HepG2 (cell line): ENCODE measurements around the gene FBRSL1. TPM values are rescaled to one million over a fixed set of nuclear protein-coding genes. Genes with fewer than 3 reads are reported as not detected.

Experiments used
- ATAC-seq: fragments of 200-7000 bp; cut with Tn5 transposase; 3 replicates; pipeline ENCODE4 v1.9.1; 2020; ENCODE audit warnings: mild to moderate bottlenecking, moderate library complexity
- BruUV-seq: library from RNA; stranded (reverse); fragments of 400-500 nt; replicated peaks from 2 replicates; lab custom pipeline; 2021; lab: Mats Ljungman, UMichigan
- CTCF ChIA-PET: fragments of 300-600 bp; formaldehyde crosslinking; extraction: SDS; loops from one replicate; lab custom pipeline; 2021; ENCODE audit warnings: low total read pairs, inconsistent platforms, low intra/inter-chr PET ratio; lab: Yijun Ruan, JAX
- POLR2A ChIA-PET: fragments of 350-600 bp; sonication (Branson Sonifier 250); formaldehyde crosslinking; loops from one replicate; lab custom pipeline; 2020; ENCODE audit warnings: antibody characterized with exemption, inconsistent platforms; lab: Yijun Ruan, JAX
- DNase-seq: peaks from one replicate; pipeline ENCODE4 v3.0.0-alpha.2; 2015; ENCODE audit warnings: low spot score
- FAIRE-seq: peaks from 3 replicates; lab custom pipeline; 2011; peaks lifted over from hg19 to GRCh38; lab: Jason Lieb, UNC
- H2AFZ ChIP-seq: one replicate; pipeline ENCODE4 v1.6.1; 2011; ENCODE audit warnings: low read length, inconsistent platforms
- H3K27ac ChIP-seq: fragments of 300-600 bp; 3 replicates; pipeline ENCODE4 v1.8.0; 2011; ENCODE audit warnings: mixed run types, mild to moderate bottlenecking, mixed read lengths, low read length, inconsistent platforms; ENCODE audit not compliant: insufficient read depth; ENCODE audit errors: extremely low read length
- H3K27me3 ChIP-seq, 2 experiments: fragments of 200-600 bp in 1 of 2; 2 replicates in 1 of 2; 3 replicates in 1 of 2; pipeline versions ENCODE4 v1.6.0 to v1.8.0; 2011; ENCODE audit warnings: low read length in 2 of 2, mild to moderate bottlenecking in 2 of 2, moderate library complexity in 2 of 2, inconsistent platforms in 1 of 2; ENCODE audit not compliant: insufficient read depth in 2 of 2, control insufficient read depth in 1 of 2
- H3K36me3 ChIP-seq, 2 experiments: fragments of 200-600 bp in 1 of 2; replicated peaks in 1 of 2; 2 replicates in 1 of 2; 3 replicates in 1 of 2; pipeline versions ENCODE4 v1.5.1 to v1.8.0; 2011; ENCODE audit warnings: low read length in 2 of 2, inconsistent platforms in 1 of 2; ENCODE audit not compliant: insufficient read depth in 2 of 2, control insufficient read depth in 1 of 2
- H3K4me1 ChIP-seq: 2 replicates; pipeline ENCODE4 v1.5.1; 2012; ENCODE audit warnings: low read length, inconsistent platforms; ENCODE audit not compliant: insufficient read depth
- H3K4me2 ChIP-seq: 2 replicates; pipeline ENCODE4 v1.6.0; 2011; ENCODE audit warnings: low read depth, low read length, inconsistent platforms
- H3K4me3 ChIP-seq, 3 experiments: fragments of 200-600 bp in 1 of 3; sonication (generic), shearing (Covaris generic) in 1 of 3; replicated peaks in 1 of 3; 2 replicates each; pipeline ENCODE4 v1.5.1; 2011 to 2016; ENCODE audit warnings: low read length in 3 of 3, inconsistent platforms in 2 of 3, low read depth in 2 of 3, mild to moderate bottlenecking in 2 of 3, control low read depth in 1 of 3, mixed read lengths in 1 of 3; ENCODE audit not compliant: insufficient read depth in 1 of 3
- H3K79me2 ChIP-seq: one replicate; pipeline ENCODE4 v1.6.1; 2011; ENCODE audit warnings: low read length, inconsistent platforms; ENCODE audit not compliant: insufficient read depth
- H3K9ac ChIP-seq: 2 replicates; pipeline ENCODE4 v1.6.0; 2011; ENCODE audit warnings: mild to moderate bottlenecking, low read depth, low read length, inconsistent platforms; ENCODE audit not compliant: insufficient read depth
- H3K9me3 ChIP-seq: 2 replicates; pipeline ENCODE4 v1.5.1; 2012; ENCODE audit warnings: mild to moderate bottlenecking, low read length
- H4K20me1 ChIP-seq: 2 replicates; pipeline ENCODE4 v1.6.0; 2011; ENCODE audit warnings: inconsistent platforms, mild to moderate bottlenecking, low read length, moderate library complexity; ENCODE audit not compliant: insufficient read depth
- BHLHE40 ChIP-seq: IDR thresholded peaks from 2 replicates; pipeline ENCODE4 v1.6.1; 2011; ENCODE audit warnings: low read length, improper control_type of control experiment
- CREB1 ChIP-seq, 2 experiments: fragments of 450-650 bp in 1 of 2; IDR thresholded peaks; 2 replicates each; pipeline ENCODE4 v1.6.1; 2016 to 2017; ENCODE audit warnings: control low read depth in 1 of 2, mild to moderate bottlenecking in 1 of 2, missing compliant biosample characterization in 1 of 2, missing genetic modification characterization in 1 of 2
- RBAK ChIP-seq: sonication (generic); formaldehyde crosslinking; IDR thresholded peaks from 2 replicates; pipeline ENCODE4 v1.5.1; 2020; ENCODE audit warnings: mild to moderate bottlenecking, missing genetic modification reagents
- SAFB2 ChIP-seq: sonication (generic); formaldehyde crosslinking; IDR thresholded peaks from 2 replicates; pipeline ENCODE4 v1.5.1; 2020; ENCODE audit warnings: missing genetic modification reagents, low read depth, mild to moderate bottlenecking, borderline replicate concordance
- THRA ChIP-seq: sonication (generic); formaldehyde crosslinking; IDR thresholded peaks from 2 replicates; pipeline ENCODE4 v1.4.0; 2020; ENCODE audit warnings: missing genetic modification reagents, borderline replicate concordance
- ZBTB33 ChIP-seq: sonication (generic); formaldehyde crosslinking; IDR thresholded peaks from 2 replicates; pipeline ENCODE4 v1.4.0; 2020; ENCODE audit warnings: missing genetic modification reagents
- ZFAT ChIP-seq: sonication (generic); formaldehyde crosslinking; conservative IDR thresholded peaks from 2 replicates; pipeline ENCODE4 v1.8.1; 2023; ENCODE audit warnings: missing genetic modification reagents, inconsistent platforms
- ZNF234 ChIP-seq: sonication (generic); formaldehyde crosslinking; conservative IDR thresholded peaks from 2 replicates; pipeline ENCODE4 v1.5.1; 2020; ENCODE audit warnings: mild to moderate bottlenecking, missing genetic modification reagents
- WGBS: methylation state at CpG from one replicate; pipeline ENCODE4 v1.1.6; 2017; ENCODE audit warnings: low lambda C conversion rate; 5-methylcytosine and 5-hydroxymethylcytosine counted together
- in situ Hi-C: cut with HindIII; loops from 2 replicates; pipeline ENCODE4 v1.10.0; 2017; ENCODE audit warnings: low pct_unique_long_range_greater_than_20kb; ENCODE audit not compliant: extremely low pct_ligation_motif_present
- intact Hi-C: fragments of 100-400 bp; cut with micrococcal nuclease; formaldehyde crosslinking; loops from one replicate; pipeline ENCODE4 v1.10.0; 2022; ENCODE audit not compliant: unreplicated experiment
- polyA plus RNA-seq, 8 experiments: library from polyadenylated mRNA; depleted of rRNA in 3 of 8; stranded (reverse) in 7 of 8; unstranded in 1 of 8; fragments of >200 nt; fragmentation: Illumina TruSeq in 4 of 8; extraction: Trizol in 4 of 8; gene quantifications; 2 replicates each; pipeline versions ENCODE4 v1.2.1 to v1.2.3, GENCODE V29; 2011 to 2016; ENCODE audit warnings: low read depth in 4 of 8, missing spikeins in 1 of 8, mixed read lengths in 1 of 8; ENCODE audit not compliant: insufficient read depth in 1 of 8
- total RNA-seq, 5 experiments: library from RNA; depleted of rRNA; stranded (reverse); fragments of >200 nt; fragmentation: Illumina TruSeq; extraction: Trizol; gene quantifications; 2 replicates each; pipeline ENCODE4 v1.2.3, GENCODE V29; 2016; ENCODE audit warnings: low read depth in 1 of 5

Gene FBRSL1
- total and polyA plus RNA-seq, 2 of the 13 experiments (the other 11 are each of a cell fraction or from before 2014, with no cell fraction given): 3.6 to 7.9 TPM

- H3K4me3 ChIP-seq: no peak overlapping the region
- 77% methylated on average over 45 of the region's 47 CpGs for WGBS
- in situ Hi-C loops: no loop called here
- FAIRE-seq (no peak), DNase-seq (no peak), ATAC-seq (no peak)
- CTCF ChIA-PET: no interaction called here
- H3K4me2 ChIP-seq: no peak overlapping the region
- no peaks in the 10 kb centered on the region for H3K79me2 ChIP-seq
- H3K27ac ChIP-seq: no peak overlapping the region
- no peak overlapping the region for H2AFZ ChIP-seq
- H3K36me3 ChIP-seq: no peaks in the 10 kb centered on the region
- no peak overlapping the region for H3K9ac ChIP-seq
- intact Hi-C loops: loop anchor here (10.0 kb wide), 1 partner anchor 51 kb away; no protein-coding TSS in a partner anchor
- peak; percentile 17; the same call in 1 of the 2 replicates for TF ChIP-seq ZBTB33 (CRISPR knock-in tag)
- no peak for TF ChIP-seq ZFAT (CRISPR knock-in tag)
- peak; percentile 8; the same call in 1 of the 2 replicates for TF ChIP-seq BHLHE40
- POLR2A ChIA-PET: no interaction called here
- no peaks in the 10 kb centered on the region for H3K9me3 ChIP-seq
- peaks cover 16% of the 10 kb centered on the region for H3K4me1 ChIP-seq
- peaks cover 6 to 44% of the 10 kb centered on the region in 2 experiments; a peak in 4 of 5 replicates for H3K27me3 ChIP-seq
- no TSS peak for BruUV-seq
- no peaks in the 10 kb centered on the region for H4K20me1 ChIP-seq
These were observed 14.5 kb upstream of the FBRSL1 start for GRCh38 chr12:132475304-132476037.

- CTCF ChIA-PET: no interaction called here
- BruUV-seq: no TSS peak
These were observed 13.9 kb upstream of the FBRSL1 start for GRCh38 chr12:132476038-132476414.

More at GRCh38 chr12:132476038-132476414, 13.9 kb upstream of the FBRSL1 start:
- TF ChIP-seq SAFB2 (no peak), CREB1 (IDR thresholded peaks at IDR 0.05) (peak; percentile 36; the same call in 1 of the 2 replicates), CREB1 (CRISPR knock-in tag; IDR thresholded peaks at IDR 0.05) (no peak), RBAK (CRISPR knock-in tag) (no peak), ZNF234 (CRISPR knock-in tag) (no peak), THRA (CRISPR knock-in tag) (no peak)
- Histone ChIP-seq H3K27me3 (peaks cover 6 to 50% of the 10 kb centered on the region in 2 experiments), H3K4me1 (peaks cover 11% of the 10 kb centered on the region), H3K27ac (no peak overlapping the region), H4K20me1 (no peaks in the 10 kb centered on the region), H3K4me3 (no peak overlapping the region), H3K4me2 (no peak overlapping the region), H3K79me2 (no peaks in the 10 kb centered on the region), H3K9me3 (no peaks in the 10 kb centered on the region), H3K36me3 (no peaks in the 10 kb centered on the region), H2AFZ (no peak overlapping the region), H3K9ac (no peak overlapping the region)
- intact Hi-C loops (loop anchor here (10.0 kb wide), 1 partner anchor 51 kb away; no protein-coding TSS in a partner anchor), in situ Hi-C loops (no loop called here)
- ATAC-seq: no peak
- 62% methylated on average over 18 of the region's 26 CpGs for whole genome bisulfite sequencing
- FAIRE-seq: no peak
- no peak for DNase-seq
- POLR2A ChIA-PET: no interaction called here
